ENCODE results near the gene CNTNAP5. TPM values are rescaled to one million over a fixed set of nuclear protein-coding genes. Genes with fewer than 3 reads are reported as not detected.

Gene CNTNAP5
- total RNA-seq, 1 experiment from 2014 or later, result not detected

DNA sequence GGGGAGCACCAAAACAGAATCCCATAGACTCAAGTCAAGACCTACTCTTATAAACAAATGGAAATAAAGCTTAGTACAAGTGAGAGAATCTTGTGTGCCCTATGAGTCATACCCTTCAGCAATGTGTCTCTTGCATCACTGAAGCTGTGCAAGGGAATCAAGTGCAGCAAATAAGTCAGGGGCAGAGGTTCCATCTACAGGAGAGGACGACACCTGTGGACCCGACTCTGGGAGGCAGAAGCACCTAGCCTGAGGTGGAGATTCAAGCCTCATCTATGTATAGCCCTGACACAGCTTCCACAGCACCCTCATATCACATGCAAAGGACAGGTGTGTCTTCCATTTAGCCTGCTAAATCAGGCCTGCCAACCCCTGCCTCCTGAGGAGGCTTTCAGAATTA, 298.2 kb downstream of the CNTNAP5 start:
- no TSS peak for BruUV-seq (replicated peaks)
- Histone ChIP-seq H3K4me3 (ENCODE audit: low read depth, low read length, poor library complexity, severe bottlenecking) (no peak overlapping the region), H3K4me1 (ENCODE audit: insufficient read depth, low read length, poor library complexity, severe bottlenecking) (no peaks in the 10 kb centered on the region), H3K27me3 (replicated peaks; ENCODE audit: insufficient read depth, low read depth, low read length, poor library complexity) (no peaks in the 10 kb centered on the region), H3K36me3 (ENCODE audit: insufficient read depth, low read length, poor library complexity, severe bottlenecking) (no peaks in the 10 kb centered on the region), H3K27ac (ENCODE audit: low read depth, low read length, poor library complexity, severe bottlenecking) (no peak overlapping the region), H3K9me3 (ENCODE audit: low read depth, low read length, poor library complexity, severe bottlenecking) (no peaks in the 10 kb centered on the region)
- CTCF ChIA-PET, result no interaction called here
- POLR2A ChIA-PET (ENCODE audit: low non-redundant PET), result no interaction called here
- DNase-seq (ENCODE audit: low spot score), result no peak
- TF ChIP-seq, protein P1, sequence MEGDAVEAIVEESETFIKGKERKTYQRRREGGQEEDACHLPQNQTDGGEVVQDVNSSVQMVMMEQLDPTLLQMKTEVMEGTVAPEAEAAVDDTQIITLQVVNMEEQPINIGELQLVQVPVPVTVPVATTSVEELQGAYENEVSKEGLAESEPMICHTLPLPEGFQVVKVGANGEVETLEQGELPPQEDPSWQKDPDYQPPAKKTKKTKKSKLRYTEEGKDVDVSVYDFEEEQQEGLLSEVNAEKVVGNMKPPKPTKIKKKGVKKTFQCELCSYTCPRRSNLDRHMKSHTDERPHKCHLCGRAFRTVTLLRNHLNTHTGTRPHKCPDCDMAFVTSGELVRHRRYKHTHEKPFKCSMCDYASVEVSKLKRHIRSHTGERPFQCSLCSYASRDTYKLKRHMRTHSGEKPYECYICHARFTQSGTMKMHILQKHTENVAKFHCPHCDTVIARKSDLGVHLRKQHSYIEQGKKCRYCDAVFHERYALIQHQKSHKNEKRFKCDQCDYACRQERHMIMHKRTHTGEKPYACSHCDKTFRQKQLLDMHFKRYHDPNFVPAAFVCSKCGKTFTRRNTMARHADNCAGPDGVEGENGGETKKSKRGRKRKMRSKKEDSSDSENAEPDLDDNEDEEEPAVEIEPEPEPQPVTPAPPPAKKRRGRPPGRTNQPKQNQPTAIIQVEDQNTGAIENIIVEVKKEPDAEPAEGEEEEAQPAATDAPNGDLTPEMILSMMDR (conservative IDR thresholded peaks at IDR 0.05; ENCODE audit: low read depth, low read length), result no peak
- TF ChIP-seq EZH2 (IDR thresholded peaks at IDR 0.05; ENCODE audit: borderline replicate concordance, low read depth, low read length, poor library complexity, severe bottlenecking), result no peak
- intact Hi-C loops (cut with micrococcal nuclease; ENCODE audit: unreplicated experiment), result no loop called here

DNA sequence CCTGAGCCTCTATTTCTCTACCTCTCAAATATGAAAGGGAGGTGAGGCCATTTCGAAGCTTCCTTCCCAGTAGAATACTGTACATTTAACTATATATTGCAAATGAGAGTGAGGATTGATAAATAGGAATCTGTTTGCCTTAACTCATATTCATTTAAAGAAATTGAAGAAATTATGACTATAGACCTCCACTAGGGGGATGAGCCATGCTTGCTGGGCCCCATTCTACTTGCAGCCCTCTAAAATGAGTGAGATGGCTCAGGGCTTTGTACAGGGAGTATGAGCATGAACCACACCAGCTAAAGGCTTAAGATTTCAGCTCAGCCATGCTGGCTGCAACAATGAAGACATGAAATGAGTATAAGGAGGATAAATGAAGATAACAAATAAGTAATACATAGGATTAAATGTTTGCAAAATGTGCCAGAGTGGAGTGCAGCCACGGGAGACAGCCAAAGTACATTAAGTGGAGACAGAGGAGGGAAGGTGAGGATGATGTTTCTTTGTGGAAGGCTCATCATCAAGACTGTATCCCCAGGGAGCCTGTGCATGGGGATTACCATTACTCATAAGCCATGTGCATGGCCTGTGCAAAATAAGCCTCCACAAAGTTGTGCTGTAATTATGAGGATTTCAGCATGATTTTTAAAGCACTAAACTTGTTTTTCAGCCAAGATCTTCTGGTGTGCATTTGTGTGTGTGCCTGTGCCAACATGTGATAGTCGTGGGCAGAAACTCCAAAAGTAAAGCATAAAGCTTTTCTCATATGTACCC, 300.8 kb downstream of the CNTNAP5 start:
- Histone ChIP-seq H3K9me3 (ENCODE audit: low read depth, low read length, poor library complexity, severe bottlenecking) (no peaks in the 10 kb centered on the region), H3K4me1 (ENCODE audit: insufficient read depth, low read length, poor library complexity, severe bottlenecking) (no peaks in the 10 kb centered on the region), H3K27me3 (replicated peaks; ENCODE audit: insufficient read depth, low read depth, low read length, poor library complexity) (no peaks in the 10 kb centered on the region), H3K4me3 (ENCODE audit: low read depth, low read length, poor library complexity, severe bottlenecking) (no peak overlapping the region), H3K27ac (ENCODE audit: low read depth, low read length, poor library complexity, severe bottlenecking) (no peak overlapping the region), H3K36me3 (ENCODE audit: insufficient read depth, low read length, poor library complexity, severe bottlenecking) (no peaks in the 10 kb centered on the region)
- BruUV-seq (replicated peaks), result no TSS peak
- intact Hi-C loops (cut with micrococcal nuclease; ENCODE audit: unreplicated experiment), result no loop called here
- CTCF ChIA-PET, result no interaction called here
- peak; percentile 19 for DNase-seq (ENCODE audit: low spot score)
- TF ChIP-seq, protein P1 (conservative IDR thresholded peaks at IDR 0.05; ENCODE audit: low read depth, low read length), result peak; percentile 46
- TF ChIP-seq EZH2 (IDR thresholded peaks at IDR 0.05; ENCODE audit: borderline replicate concordance, low read depth, low read length, poor library complexity, severe bottlenecking), result no peak
- POLR2A ChIA-PET (ENCODE audit: low non-redundant PET), result no interaction called here

DNA sequence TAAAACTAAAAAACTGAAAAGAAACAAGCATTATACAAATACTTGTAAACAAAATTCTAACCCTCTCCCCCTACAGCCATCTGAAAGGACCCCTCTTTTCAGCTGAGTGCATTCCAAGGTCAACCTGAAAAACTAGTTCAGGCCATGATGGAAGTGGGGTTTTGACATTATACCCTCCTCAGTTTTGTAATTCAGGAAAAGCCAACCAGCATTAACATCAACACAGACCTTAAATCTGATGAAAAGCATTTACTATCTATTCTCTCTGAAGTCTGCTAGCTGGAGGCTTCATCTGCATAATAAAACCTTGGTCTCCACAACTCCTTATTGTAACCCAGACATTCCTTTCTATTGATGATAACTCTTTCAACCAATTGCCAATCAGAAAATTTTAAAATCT, 302.2 kb downstream of the CNTNAP5 start:
- intact Hi-C loops (cut with micrococcal nuclease; ENCODE audit: unreplicated experiment), result no loop called here
- no peaks in the 10 kb centered on the region for H3K4me1 ChIP-seq (ENCODE audit: insufficient read depth, low read length, poor library complexity, severe bottlenecking)
- H3K36me3 ChIP-seq (ENCODE audit: insufficient read depth, low read length, poor library complexity, severe bottlenecking), result no peaks in the 10 kb centered on the region
- ChIA-PET CTCF (no interaction called here), POLR2A (ENCODE audit: low non-redundant PET) (no interaction called here)
- no peak overlapping the region for H3K4me3 ChIP-seq (ENCODE audit: low read depth, low read length, poor library complexity, severe bottlenecking)
- no peaks in the 10 kb centered on the region for H3K9me3 ChIP-seq (ENCODE audit: low read depth, low read length, poor library complexity, severe bottlenecking)
- no peak overlapping the region for H3K27ac ChIP-seq (ENCODE audit: low read depth, low read length, poor library complexity, severe bottlenecking)
- no peaks in the 10 kb centered on the region for H3K27me3 ChIP-seq (replicated peaks; ENCODE audit: insufficient read depth, low read depth, low read length, poor library complexity)
- DNase-seq (ENCODE audit: low spot score), result no peak
- BruUV-seq (replicated peaks), result no TSS peak
- TF ChIP-seq, protein P1 (conservative IDR thresholded peaks at IDR 0.05; ENCODE audit: low read depth, low read length), result no peak
- TF ChIP-seq EZH2 (IDR thresholded peaks at IDR 0.05; ENCODE audit: borderline replicate concordance, low read depth, low read length, poor library complexity, severe bottlenecking), result no peak
